ENCODE measurements around the gene PELI2. TPM values are rescaled to one million over a fixed set of nuclear protein-coding genes. Genes with fewer than 3 reads are reported as not detected.
A peak's percentile ranks its signal among the peaks of the same experiment; 100 is the strongest.

PELI2 gene
- total and polyA plus RNA-seq, 2 experiments from 2014 or later = 4.3 to 16.1 TPM

DNA sequence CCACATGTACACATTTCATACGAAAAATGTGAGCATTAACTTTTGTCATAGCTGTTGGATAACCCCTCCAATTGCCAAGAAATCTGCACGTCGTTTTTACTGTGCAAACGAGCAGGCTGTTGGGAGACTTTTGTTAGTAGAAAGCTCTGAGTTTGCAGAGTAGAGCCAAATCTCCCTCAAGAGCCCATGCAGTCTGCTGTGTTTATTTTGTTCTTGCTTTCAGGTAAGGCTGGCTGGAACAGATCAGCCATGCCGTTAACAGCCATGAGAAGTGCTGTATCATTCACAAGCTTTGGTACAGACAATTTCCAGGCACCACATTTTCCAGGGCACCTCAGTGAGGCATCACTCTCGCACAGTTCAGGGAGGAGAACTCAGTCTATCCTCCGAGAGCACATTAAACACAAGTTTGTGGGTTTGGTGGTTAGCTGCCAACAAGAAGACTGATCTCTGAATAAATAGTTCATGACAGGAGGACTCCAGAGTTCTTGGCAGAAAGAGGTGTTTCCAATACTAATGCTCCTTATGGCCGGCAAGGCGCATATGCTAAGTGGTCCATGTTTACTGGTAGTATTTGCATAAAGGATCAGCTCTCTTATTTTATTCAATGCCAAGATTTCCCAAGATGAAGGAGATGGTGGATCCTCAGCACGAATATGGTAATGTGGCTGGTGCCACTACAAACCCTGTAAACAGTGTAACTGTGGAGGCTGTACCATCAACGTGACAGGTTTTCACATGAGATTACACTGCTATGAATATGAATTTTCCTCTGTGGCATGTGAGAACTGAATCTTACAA lies 30.3 kb upstream of the PELI2 start:
- peak; percentile 25 for DNase-seq (ENCODE audit: low spot score)
- Histone ChIP-seq H3K9me2 (replicated peaks; ENCODE audit: insufficient read depth) (no peaks in the 10 kb centered on the region), H3K4me3 (no peak overlapping the region), H3K9me3 (ENCODE audit: low read depth) (no peaks in the 10 kb centered on the region), H3K36me3 (replicated peaks; ENCODE audit: insufficient read depth, low read depth) (no peaks in the 10 kb centered on the region), H3K79me2 (no peaks in the 10 kb centered on the region), H3K27ac (peak overlapping the region; percentile 10), H4K20me1 (ENCODE audit: insufficient read depth, poor library complexity, severe bottlenecking) (no peaks in the 10 kb centered on the region), H3K4me2 (peak overlapping the region; percentile 43), H3K4me1 (ENCODE audit: insufficient read depth) (no peaks in the 10 kb centered on the region), H3K27me3 (no peaks in the 10 kb centered on the region), H2AFZ (no peak overlapping the region)
- TF ChIP-seq EZH2 (IDR thresholded peaks at IDR 0.05; ENCODE audit: borderline replicate concordance) (no peak), EZH2phosphoT487 (IDR thresholded peaks at IDR 0.05; ENCODE audit: low read depth, severe bottlenecking, unreplicated experiment) (no peak)
- TF ChIP-seq, protein P1, sequence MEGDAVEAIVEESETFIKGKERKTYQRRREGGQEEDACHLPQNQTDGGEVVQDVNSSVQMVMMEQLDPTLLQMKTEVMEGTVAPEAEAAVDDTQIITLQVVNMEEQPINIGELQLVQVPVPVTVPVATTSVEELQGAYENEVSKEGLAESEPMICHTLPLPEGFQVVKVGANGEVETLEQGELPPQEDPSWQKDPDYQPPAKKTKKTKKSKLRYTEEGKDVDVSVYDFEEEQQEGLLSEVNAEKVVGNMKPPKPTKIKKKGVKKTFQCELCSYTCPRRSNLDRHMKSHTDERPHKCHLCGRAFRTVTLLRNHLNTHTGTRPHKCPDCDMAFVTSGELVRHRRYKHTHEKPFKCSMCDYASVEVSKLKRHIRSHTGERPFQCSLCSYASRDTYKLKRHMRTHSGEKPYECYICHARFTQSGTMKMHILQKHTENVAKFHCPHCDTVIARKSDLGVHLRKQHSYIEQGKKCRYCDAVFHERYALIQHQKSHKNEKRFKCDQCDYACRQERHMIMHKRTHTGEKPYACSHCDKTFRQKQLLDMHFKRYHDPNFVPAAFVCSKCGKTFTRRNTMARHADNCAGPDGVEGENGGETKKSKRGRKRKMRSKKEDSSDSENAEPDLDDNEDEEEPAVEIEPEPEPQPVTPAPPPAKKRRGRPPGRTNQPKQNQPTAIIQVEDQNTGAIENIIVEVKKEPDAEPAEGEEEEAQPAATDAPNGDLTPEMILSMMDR (IDR thresholded peaks at IDR 0.05; ENCODE audit: poor library complexity) = no peak
- 33% methylated on average over 11 of the region's 11 CpGs for WGBS (ENCODE audit: low lambda C conversion rate, missing lambda C conversion rate)

DNA sequence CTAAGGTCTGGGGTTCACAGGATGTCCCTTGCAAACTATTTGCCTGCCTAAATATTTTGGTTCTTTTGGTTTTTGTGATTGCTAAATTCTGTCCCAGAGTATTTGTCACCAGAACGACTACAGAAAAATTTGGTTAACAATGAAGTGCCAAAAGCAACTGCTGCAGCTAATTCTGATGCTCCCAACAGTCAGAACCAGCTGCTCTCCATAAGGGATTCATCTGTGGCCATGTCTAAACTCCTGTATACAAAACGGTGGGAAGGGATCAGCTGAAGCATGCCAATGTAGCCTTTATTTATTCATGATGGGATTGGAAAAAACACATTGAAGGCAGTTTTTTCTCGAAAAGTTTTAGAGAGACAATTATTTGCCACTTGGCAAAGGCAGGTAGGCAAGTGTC lies 29.3 kb upstream of the PELI2 start:
- 39% methylated on average over 3 of the region's 3 CpGs for WGBS (ENCODE audit: low lambda C conversion rate, missing lambda C conversion rate)
- no peaks in the 10 kb centered on the region for H3K36me3 ChIP-seq (replicated peaks; ENCODE audit: insufficient read depth, low read depth)
- TF ChIP-seq, protein P1 (IDR thresholded peaks at IDR 0.05; ENCODE audit: poor library complexity) = no peak
- TF ChIP-seq EZH2phosphoT487 (IDR thresholded peaks at IDR 0.05; ENCODE audit: low read depth, severe bottlenecking, unreplicated experiment) = no peak
- no peak for TF ChIP-seq EZH2 (IDR thresholded peaks at IDR 0.05; ENCODE audit: borderline replicate concordance)

GRCh38 chr14:56092763-56093162 lies 25.4 kb upstream of the PELI2 start:
- Histone ChIP-seq H3K27ac (no peak overlapping the region), H3K4me1 (ENCODE audit: insufficient read depth) (no peaks in the 10 kb centered on the region), H3K79me2 (no peaks in the 10 kb centered on the region), H3K9me2 (replicated peaks; ENCODE audit: insufficient read depth) (no peaks in the 10 kb centered on the region), H3K9me3 (ENCODE audit: low read depth) (no peaks in the 10 kb centered on the region), H3K4me2 (no peak overlapping the region), H4K20me1 (ENCODE audit: insufficient read depth, poor library complexity, severe bottlenecking) (no peaks in the 10 kb centered on the region), H2AFZ (no peak overlapping the region), H3K27me3 (no peaks in the 10 kb centered on the region), H3K36me3 (replicated peaks; ENCODE audit: insufficient read depth, low read depth) (no peaks in the 10 kb centered on the region), H3K4me3 (no peak overlapping the region)
- TF ChIP-seq EZH2 (IDR thresholded peaks at IDR 0.05; ENCODE audit: borderline replicate concordance) (no peak), EZH2phosphoT487 (IDR thresholded peaks at IDR 0.05; ENCODE audit: low read depth, severe bottlenecking, unreplicated experiment) (no peak)
- TF ChIP-seq, protein P1 (IDR thresholded peaks at IDR 0.05; ENCODE audit: poor library complexity) = no peak
- no peak for DNase-seq (ENCODE audit: low spot score)
- WGBS (ENCODE audit: low lambda C conversion rate, missing lambda C conversion rate) = 94% methylated on average over 1 of the region's 1 CpG

More for the DNA sequence above, 29.3 kb upstream of the PELI2 start:
- Histone ChIP-seq H3K4me1 (ENCODE audit: insufficient read depth) (no peaks in the 10 kb centered on the region), H3K27me3 (no peaks in the 10 kb centered on the region), H4K20me1 (ENCODE audit: insufficient read depth, poor library complexity, severe bottlenecking) (no peaks in the 10 kb centered on the region), H3K9me3 (ENCODE audit: low read depth) (no peaks in the 10 kb centered on the region), H3K27ac (no peak overlapping the region), H3K79me2 (no peaks in the 10 kb centered on the region), H3K9me2 (replicated peaks; ENCODE audit: insufficient read depth) (no peaks in the 10 kb centered on the region), H3K4me3 (no peak overlapping the region), H2AFZ (no peak overlapping the region), H3K4me2 (no peak overlapping the region)
- no peak for DNase-seq (ENCODE audit: low spot score)

Data from hepatocyte (in vitro differentiated cells).